ENCODE data around the gene KRTAP3-1. TPM values are rescaled to one million over a fixed set of nuclear protein-coding genes. Genes with fewer than 3 reads are reported as not detected.
A peak's percentile ranks its signal among the peaks of the same experiment; 100 is the strongest.

KRTAP3-1 gene
- total RNA-seq, 1 donor = not detected

- TF ChIP-seq CTCF (IDR thresholded peaks at IDR 0.05; ENCODE audit: insufficient read depth, low read length) = no peak
- DNase-seq (ENCODE audit: low read depth) = no peak
- no peak overlapping the region for H3K4me3 ChIP-seq (ENCODE audit: low read depth, low read length)
Observed at GRCh38 chr17:40961591-40961990, 47.3 kb downstream of the KRTAP3-1 start.

- peak; percentile 44 for DNase-seq (ENCODE audit: low read depth)
- TF ChIP-seq CTCF (IDR thresholded peaks at IDR 0.05; ENCODE audit: insufficient read depth, low read length) = no peak
- no peak overlapping the region for H3K4me3 ChIP-seq (ENCODE audit: low read depth, low read length)
Observed at GRCh38 chr17:40960144-40960543, 48.8 kb downstream of the KRTAP3-1 start.

Small RNAs within 50 kb of the gene (small RNA-seq; reads per million reads assigned to genes)
- not detected for gene KRTAP3-4P

Other genes with a start within 250 kb of the KRTAP3-1 start
- not detected in 2 replicates for gene KRT26, start 236.9 kb downstream of the KRTAP3-1 start, total RNA-seq (ENCODE audit: low replicate concordance)
- gene KRT27, start 226.6 kb downstream of the KRTAP3-1 start, total RNA-seq (ENCODE audit: low replicate concordance) = not detected in 2 replicates
- not detected in 2 replicates for gene KRT28, start 209.2 kb downstream of the KRTAP3-1 start, total RNA-seq (ENCODE audit: low replicate concordance)
- gene KRT10, start 186.5 kb downstream of the KRTAP3-1 start, total RNA-seq (ENCODE audit: low replicate concordance) = 12.2 TPM in 1 of 2 replicates, not detected in the other
- not detected in 2 replicates for gene KRT12, start 141.9 kb downstream of the KRTAP3-1 start, total RNA-seq (ENCODE audit: low replicate concordance)
- gene KRT20, start 123.9 kb downstream of the KRTAP3-1 start, total RNA-seq (ENCODE audit: low replicate concordance) = not detected in 2 replicates
- gene KRT23, start 71.5 kb downstream of the KRTAP3-1 start, total RNA-seq (ENCODE audit: low replicate concordance) = not detected in 2 replicates
- gene KRT39, start 42.2 kb downstream of the KRTAP3-1 start, total RNA-seq (ENCODE audit: low replicate concordance) = not detected in 2 replicates
- gene KRT40, start 24.8 kb downstream of the KRTAP3-1 start, total RNA-seq (ENCODE audit: low replicate concordance) = not detected in 2 replicates
- gene KRTAP3-3, start 15.0 kb downstream of the KRTAP3-1 start, total RNA-seq (ENCODE audit: low replicate concordance) = not detected in 2 replicates
- gene KRTAP3-2, start 9.2 kb downstream of the KRTAP3-1 start, total RNA-seq (ENCODE audit: low replicate concordance) = not detected in 2 replicates
- gene KRTAP1-5, start 18.1 kb upstream of the KRTAP3-1 start, total RNA-seq (ENCODE audit: low replicate concordance) = 1.4 TPM in 1 of 2 replicates, not detected in the other
- gene KRTAP1-4, start 21.1 kb upstream of the KRTAP3-1 start, total RNA-seq (ENCODE audit: low replicate concordance) = not detected in 2 replicates
- gene KRTAP1-3, start 25.7 kb upstream of the KRTAP3-1 start, total RNA-seq (ENCODE audit: low replicate concordance) = not detected in 2 replicates
- gene KRTAP1-1, start 32.3 kb upstream of the KRTAP3-1 start, total RNA-seq (ENCODE audit: low replicate concordance) = not detected in 2 replicates
- not detected in 2 replicates for gene KRTAP2-1, start 38.2 kb upstream of the KRTAP3-1 start, total RNA-seq (ENCODE audit: low replicate concordance)
- not detected in 2 replicates for gene KRTAP2-2, start 46.1 kb upstream of the KRTAP3-1 start, total RNA-seq (ENCODE audit: low replicate concordance)
- gene KRTAP2-3, start 51.0 kb upstream of the KRTAP3-1 start, total RNA-seq (ENCODE audit: low replicate concordance) = not detected in 2 replicates
- not detected in 2 replicates for gene KRTAP2-4, start 56.8 kb upstream of the KRTAP3-1 start, total RNA-seq (ENCODE audit: low replicate concordance)
- not detected in 2 replicates for gene KRTAP4-7, start 75.0 kb upstream of the KRTAP3-1 start, total RNA-seq (ENCODE audit: low replicate concordance)
- gene KRTAP4-8, start 89.0 kb upstream of the KRTAP3-1 start, total RNA-seq (ENCODE audit: low replicate concordance) = not detected in 2 replicates
- gene KRTAP4-16, start 93.1 kb upstream of the KRTAP3-1 start, total RNA-seq (ENCODE audit: low replicate concordance) = not detected in 2 replicates
- not detected in 2 replicates for gene KRTAP4-9, start 96.3 kb upstream of the KRTAP3-1 start, total RNA-seq (ENCODE audit: low replicate concordance)
- gene KRTAP4-11, start 109.2 kb upstream of the KRTAP3-1 start, total RNA-seq (ENCODE audit: low replicate concordance) = not detected in 2 replicates
- not detected in 2 replicates for gene KRTAP4-12, start 115.1 kb upstream of the KRTAP3-1 start, total RNA-seq (ENCODE audit: low replicate concordance)
- gene KRTAP4-6, start 131.4 kb upstream of the KRTAP3-1 start, total RNA-seq (ENCODE audit: low replicate concordance) = not detected in 2 replicates
- not detected in 2 replicates for gene KRTAP4-5, start 140.7 kb upstream of the KRTAP3-1 start, total RNA-seq (ENCODE audit: low replicate concordance)
- not detected in 2 replicates for gene KRTAP4-4, start 151.6 kb upstream of the KRTAP3-1 start, total RNA-seq (ENCODE audit: low replicate concordance)
- gene KRTAP4-3, start 159.1 kb upstream of the KRTAP3-1 start, total RNA-seq (ENCODE audit: low replicate concordance) = not detected in 2 replicates
- not detected in 2 replicates for gene KRTAP4-2, start 169.1 kb upstream of the KRTAP3-1 start, total RNA-seq (ENCODE audit: low replicate concordance)
- gene KRTAP4-1, start 175.8 kb upstream of the KRTAP3-1 start, total RNA-seq (ENCODE audit: low replicate concordance) = not detected in 2 replicates
- not detected in 2 replicates for gene KRTAP9-1, start 180.8 kb upstream of the KRTAP3-1 start, total RNA-seq (ENCODE audit: low replicate concordance)
- gene KRTAP9-2, start 217.5 kb upstream of the KRTAP3-1 start, total RNA-seq (ENCODE audit: low replicate concordance) = not detected in 2 replicates
- not detected in 2 replicates for gene KRTAP9-3, start 223.3 kb upstream of the KRTAP3-1 start, total RNA-seq (ENCODE audit: low replicate concordance)
- not detected in 2 replicates for gene KRTAP9-8, start 228.9 kb upstream of the KRTAP3-1 start, total RNA-seq (ENCODE audit: low replicate concordance)
- not detected in 2 replicates for gene KRTAP9-4, start 240.6 kb upstream of the KRTAP3-1 start, total RNA-seq (ENCODE audit: low replicate concordance)
- not detected in 2 replicates for gene KRTAP9-9, start 246.3 kb upstream of the KRTAP3-1 start, total RNA-seq (ENCODE audit: low replicate concordance)